NOMO-1 treated with DMSO at 0.1 percent for 48 hours (cell line): ENCODE measurements around the gene LMTK3.
A peak's percentile ranks its signal among the peaks of the same experiment; 100 is the strongest.

Experiments
- DNase-seq: peaks from one replicate; lab custom pipeline; 2025; ENCODE audit not compliant: unreplicated experiment; lab: John Stamatoyannopoulos, UW

LMTK3 gene

DNA sequence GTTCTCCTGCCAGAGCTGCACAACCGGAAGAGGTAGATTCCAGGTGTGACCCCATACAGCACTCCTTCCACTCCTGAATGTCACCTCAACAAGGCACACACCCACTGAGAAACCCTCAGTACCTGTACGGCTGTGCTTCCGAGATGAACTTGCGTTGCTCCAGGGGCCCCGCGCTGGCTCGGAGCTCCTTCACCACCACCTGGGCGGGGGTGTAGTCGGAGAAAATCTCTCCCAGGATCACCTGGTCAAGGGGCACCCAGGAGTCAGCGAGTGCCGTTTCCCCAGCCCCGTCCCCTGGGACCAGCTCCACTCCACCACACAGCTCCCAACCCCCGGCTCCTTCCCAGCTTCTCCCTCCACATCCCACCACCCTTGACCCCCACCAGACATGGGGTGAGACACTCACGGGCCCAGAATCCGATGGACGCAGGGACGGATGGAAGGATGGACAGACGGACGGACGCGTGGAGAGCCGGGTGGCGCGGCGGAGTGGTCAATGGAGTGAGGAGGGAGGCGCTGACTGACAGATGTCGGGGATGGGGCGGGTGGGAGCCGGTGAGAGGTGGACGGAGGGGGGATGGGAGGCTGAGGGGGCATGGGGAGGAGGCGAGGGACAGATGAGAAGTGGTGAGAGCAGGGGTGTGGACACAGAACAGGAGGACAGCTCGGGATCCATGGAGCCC lies 2.8 kb downstream of the LMTK3 start:
- DNase-seq, result no peak

DNA sequence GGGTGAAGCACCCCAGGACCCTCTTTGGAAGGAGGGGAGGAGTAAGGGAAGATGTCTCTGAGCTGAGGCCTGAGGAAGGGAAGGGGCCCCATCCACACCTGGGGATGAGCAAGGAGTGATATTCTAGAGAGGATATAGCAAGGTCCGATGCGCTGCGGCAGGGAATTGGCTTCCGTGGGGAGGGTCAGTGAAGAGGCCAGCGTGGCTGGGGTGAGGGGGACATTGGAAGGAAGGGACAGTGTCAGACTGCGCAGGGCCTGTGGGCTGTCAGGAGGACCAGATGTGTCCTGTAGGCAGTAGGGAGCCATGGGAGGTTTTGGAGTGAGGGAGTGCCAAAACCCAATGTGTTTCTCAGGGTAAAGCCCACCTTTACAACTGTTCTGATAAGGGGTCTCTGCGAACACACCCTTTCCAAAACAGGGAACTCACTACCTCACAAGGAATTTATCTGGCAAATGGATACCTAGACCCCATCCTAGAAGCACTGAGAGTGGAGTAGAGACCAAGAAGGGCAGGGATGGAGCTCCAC lies 3.7 kb downstream of the LMTK3 start:
- DNase-seq, result no peak

DNA sequence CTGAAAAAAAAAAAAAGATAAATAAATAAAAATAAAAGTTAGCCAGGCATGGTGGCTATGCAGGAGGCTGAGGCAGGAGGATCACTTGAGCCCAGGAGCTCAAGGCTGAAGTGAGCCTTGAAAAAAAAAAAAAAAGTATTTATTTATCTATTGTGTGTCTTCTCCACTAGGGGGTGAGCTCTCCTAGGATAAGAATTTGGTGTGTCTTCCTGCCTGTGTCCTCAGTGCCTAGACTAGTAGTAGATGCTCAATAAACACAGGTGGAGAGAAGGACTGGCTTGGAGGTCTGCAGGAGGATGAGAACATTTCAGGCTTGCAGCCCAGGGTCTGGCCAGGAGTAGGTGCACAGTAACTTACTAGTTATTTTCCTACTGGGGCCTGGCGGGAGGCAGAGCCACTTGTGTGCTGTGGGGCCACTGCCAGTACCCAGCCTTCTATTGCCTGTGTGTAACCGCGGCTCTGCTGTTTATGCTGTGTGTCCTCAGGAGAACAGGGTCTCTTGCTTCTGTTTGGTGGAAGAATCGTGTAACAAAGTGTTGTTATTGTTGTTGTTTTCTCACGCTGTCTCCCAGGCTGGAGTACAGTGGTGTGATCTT lies 5.4 kb downstream of the LMTK3 start:
- DNase-seq, result peak; percentile 81

DNA sequence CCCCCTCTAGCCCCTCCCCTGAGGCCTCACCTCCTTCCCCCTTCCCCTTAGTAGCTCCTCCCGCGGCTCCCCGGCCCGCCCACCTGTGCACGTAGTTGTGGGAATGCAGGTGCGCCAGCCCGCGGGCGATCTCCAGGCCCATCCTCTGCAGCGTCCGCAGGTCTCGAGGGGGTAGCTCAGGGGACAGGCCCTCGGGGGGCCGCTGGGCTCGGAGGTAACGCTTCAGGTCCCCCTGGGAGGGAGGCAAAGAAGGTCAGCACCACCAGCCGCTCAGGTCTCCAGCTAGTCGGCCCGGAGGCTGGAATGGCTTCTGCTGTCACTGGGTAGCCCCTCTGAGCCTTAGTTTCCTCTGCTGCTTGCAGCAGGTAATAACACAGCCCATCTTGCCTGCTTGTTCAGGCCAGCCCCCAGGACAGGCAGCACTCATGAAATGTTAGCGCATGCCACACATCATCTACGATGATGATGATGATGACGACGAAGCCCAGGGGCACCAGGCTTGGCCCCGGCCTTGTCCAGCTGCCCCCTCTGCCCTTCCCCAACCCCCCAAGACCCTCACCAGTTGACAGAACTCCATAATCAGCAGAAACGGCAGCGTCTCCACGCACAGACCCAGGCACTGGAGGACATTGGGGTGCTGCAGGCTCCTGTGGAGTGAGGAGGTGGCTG lies 9.2 kb downstream of the LMTK3 start:
- DNase-seq, result no peak

DNA sequence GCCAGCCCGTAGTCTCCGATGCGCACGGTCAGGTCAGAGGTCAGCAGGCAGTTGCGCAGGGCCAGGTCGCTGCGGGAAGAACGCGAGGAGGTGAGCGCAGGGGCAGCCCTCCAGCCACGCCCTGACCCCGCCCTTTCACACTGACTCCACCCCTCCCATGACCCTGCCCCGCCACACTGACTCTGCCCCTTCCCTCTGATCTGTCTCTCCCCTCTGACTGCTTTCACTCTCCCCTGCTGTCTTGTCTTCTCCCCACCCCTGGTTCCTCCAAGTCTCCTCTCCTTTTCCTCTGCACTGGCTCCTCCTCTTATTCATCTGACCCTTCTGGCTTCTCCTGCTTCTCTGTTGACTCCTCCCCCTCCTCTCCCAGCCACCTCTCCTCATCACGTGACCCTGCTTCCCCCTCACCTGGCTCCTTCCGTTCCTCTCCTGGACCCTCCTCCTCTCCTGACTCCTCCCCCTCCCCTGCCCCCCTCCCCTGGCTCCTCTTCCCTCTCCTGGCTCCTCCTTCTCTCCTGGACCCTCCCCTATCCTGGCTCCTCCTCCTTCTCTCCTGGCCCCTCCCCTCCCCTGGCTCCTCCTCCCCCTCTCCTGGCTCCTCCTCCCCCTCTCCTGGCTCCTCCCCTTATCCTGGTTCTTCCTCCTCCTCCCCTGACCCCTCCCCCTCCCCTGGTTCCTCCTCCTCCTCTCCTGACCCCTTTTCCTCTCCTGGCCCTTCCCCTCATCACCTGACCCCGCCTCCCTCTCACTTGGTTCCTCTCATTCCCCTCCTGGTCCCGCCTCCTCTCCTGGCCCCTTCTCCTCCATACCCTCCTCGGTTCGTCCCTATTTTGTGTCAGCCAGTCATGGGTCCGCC lies 9.9 kb downstream of the LMTK3 start:
- peak; percentile 97 for DNase-seq

DNA sequence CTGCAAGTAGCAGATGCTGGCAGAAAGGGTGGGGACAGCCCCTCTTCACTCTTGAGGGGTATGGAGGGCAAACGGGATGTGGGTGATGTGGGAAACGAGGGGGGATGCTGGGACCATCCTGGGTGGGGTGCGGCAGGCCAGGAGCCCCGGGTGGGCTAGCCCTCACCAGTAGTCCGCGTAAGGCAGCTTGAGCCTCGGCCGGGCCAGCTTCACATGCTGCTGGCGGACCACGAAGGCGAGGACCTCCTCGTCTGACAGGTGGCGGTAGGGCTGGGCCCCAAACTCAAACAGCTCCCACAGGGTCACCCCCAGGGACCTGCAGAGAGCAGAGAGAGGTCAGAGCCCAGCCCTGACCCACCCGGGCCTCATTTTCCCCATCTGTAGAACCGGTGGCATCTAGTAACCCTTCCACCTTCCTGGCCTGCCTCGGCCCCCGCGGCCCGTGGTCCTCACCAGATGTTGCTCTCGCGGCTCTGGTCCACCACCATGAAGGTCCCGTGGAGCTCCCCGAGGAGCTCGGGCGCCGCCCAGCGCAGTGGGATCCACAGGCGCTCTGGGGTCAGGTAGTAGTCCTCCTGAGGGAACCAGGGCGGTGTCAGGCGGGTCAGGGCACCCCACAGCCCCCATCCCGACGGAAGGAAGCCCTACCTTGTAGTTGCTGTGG lies 10.7 kb downstream of the LMTK3 start:
- DNase-seq, result no peak

DNA sequence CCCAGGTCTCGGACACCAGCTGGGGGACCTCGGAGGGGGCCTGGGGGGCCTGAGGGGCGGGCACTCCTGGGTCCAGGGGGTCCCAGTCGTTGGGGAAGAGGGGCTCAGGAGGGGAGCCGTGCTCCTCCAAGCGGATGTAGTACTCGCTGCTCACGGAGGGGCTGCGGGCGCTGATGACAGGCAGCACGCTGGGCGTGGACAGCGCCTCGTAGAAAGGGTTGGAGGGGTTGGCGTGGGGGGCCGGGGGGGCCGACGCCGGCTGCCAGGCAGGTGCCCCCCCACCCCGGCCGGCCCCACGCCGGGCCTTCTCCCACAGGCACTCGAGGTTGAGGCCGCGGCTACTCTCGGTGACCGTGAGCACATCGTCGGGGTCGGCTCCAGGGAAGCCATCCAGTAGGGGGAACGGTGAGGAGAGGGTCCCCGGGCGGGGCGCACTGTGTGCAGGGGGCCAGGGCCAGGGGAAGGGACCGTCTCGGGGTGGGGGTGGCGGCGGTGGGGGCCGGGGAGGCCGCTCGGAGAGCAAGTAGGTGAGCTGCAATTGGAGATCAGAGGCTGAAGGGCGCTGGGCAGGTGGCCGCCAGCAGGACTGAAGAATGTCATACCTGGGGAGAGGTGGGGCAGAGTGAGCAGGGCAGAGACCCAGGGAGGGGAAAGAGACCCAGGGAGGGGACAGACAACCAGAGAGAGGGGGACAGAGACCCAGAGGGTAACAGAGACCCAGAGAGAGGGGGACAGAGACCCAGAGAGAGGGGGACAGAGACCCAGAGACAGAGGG lies 12.1 kb downstream of the LMTK3 start:
- no peak for DNase-seq

DNA sequence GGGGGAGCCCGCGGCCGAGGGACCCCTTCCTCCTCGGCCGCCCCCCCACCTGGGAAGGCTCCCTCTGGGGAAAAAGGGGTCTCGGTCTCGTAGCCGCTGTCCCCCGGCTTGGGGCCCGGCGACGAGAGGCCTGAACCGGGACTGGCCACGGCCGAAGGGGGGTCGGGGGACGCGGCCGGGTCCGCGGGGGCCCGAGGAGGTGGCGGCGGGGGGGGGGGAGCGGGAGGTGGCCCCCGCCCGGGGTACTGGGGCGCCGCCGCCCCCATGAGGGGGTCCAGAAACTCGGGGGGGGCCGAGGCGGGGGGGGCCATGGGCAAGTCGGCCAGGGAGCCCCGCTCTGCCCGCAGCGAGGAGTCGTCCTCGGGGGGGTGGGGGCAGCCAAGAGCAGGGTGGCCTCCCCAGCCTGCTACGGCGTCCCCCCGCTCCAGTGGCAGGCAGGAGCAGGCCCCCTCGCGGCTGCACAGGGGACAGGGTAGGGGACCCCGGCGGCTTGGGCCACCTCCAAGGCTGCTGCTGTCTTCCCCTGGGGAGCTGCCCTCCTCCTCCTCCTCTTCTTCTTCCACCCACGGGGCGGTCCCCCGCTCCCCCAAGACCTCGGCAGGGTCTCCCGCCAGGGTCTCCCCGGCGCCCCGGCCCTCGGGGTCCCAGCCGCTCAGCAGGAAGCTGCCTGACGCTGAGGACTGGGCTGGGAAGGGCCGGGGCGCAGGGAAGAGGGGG lies 12.9 kb downstream of the LMTK3 start:
- DNase-seq, result no peak

DNA sequence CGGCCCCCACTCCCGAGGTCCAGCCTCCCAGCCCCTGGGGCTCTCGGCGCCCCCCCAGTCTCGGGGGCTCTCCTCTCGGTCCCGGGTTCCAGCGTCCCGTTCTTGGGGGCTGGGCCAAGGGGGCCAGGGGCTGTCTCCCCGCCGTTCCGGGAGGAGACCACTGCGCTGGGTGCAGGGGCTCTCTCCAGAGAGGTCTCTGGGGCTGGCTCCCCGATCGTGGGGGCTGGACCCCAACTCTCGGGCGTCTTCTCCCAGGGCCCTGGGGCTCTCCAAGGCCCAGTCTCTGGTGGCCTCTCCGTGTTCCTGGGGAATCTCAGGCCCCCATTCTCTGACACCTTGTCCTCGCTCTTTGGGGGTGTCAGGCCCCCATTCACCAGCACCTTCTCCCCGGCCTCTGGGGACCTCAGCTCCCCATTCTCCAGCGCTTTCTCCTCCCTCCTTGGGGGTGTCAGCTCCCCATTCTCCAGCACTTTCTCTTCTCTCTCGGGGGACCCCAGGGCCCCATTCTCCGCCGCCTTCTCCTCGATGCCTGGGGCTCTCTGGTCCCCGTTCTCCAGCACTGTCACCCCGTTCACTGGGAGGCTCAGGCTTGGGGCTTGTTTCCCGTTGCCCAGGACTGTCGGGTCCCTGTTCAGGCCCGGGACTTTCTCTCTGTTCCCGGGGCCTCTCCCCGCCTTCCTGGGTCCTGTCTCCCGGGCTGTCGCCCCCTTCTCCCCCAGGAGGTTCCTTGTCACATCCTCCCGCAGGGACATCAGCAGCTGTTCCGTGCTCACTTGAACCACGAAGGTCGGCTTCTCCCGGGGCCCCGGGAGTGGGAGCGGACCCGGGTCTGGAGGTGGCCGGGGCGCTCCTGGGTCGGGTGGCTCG lies 13.7 kb downstream of the LMTK3 start:
- DNase-seq, result no peak

DNA sequence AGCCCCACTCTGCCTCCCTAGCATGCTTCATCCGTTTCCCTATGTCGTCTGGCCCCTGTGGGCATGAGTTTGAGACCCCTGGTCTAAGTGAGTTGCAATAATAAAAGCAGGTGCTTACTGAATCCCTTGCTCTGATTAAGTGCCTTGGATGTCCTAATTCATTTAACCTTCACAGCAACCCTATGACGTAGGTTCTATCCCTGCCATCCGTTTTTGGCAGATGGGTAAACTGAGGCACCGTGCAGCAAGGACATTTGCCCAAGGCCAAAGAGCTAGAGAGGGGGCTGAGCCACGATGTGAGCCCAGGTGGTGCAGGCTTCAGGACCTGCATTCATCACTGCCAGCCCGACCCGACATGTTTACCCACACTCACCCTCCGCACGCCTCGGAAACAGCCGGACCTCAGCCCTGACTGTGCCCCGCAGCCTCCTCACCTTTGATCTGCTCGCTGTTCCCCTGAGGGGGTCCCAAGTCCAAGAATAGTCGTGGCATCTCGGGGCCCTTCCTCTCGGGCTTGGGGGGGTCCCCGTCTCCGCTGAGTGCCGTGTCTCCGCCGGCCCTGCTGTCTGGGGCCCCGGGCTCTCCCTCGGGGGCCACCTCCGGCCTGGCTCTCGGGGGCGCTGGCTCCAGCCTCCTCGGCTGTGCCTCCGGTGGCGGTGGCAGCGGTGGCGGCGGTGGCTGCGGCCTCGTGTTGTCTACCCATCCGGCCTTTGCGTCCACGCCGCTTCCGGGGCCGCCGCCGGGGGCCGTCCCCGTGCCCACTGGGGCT lies 14.5 kb downstream of the LMTK3 start:
- no peak for DNase-seq

DNA sequence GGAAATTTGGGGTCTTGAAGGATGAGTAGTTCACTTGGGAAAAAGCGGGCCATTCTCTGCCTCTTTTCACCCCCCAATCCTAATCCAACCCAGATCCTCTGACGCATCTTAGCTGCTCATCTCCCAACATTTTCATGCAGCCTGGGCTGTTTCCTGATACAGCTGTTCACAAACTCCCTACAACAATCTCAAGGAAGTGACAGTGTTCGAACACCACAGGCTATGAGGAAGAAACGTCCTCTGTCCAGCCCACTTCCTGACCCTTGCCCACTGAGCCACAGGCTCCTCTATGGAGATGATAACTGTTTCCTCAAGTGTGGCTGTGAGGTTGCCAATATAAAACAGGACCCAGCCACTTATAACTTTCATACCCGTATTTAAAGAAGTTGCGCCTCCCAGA lies 16.2 kb downstream of the LMTK3 start:
- DNase-seq, result peak; percentile 11

DNA sequence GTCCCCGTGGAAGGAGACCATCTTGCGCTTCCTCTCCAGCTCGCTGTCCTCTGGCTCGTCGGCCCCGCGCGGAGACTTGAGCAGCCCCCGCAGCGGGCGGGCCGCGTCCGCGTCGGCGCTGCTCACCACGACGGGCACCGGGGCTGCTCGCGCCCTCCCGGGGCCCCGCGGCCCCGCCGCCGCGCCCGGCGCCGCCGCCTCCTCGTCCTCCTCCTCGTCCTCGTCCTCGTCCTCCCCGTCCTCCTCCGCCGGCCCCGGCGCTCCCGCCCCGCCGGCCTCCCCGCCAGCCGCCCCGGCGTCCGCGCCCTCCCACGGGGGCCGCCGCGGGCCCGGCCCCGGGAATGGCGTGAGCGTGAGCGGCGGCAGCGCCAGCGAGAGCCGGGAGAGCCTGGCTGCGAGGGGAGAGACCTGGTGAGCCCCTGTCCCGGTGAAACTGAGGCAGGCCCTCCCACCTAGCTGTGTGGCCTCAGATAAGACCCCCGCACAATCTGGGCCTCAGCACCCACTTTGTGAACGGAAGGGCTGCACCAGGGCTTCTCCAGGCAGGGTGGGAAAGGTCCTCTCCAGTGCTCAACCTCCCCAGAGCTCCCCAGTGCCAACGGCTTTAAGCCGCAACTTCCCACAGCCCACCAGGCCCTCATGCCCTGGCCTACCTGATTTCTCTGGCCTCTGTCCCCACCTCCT lies 17.8 kb downstream of the LMTK3 start:
- no peak for DNase-seq

DNA sequence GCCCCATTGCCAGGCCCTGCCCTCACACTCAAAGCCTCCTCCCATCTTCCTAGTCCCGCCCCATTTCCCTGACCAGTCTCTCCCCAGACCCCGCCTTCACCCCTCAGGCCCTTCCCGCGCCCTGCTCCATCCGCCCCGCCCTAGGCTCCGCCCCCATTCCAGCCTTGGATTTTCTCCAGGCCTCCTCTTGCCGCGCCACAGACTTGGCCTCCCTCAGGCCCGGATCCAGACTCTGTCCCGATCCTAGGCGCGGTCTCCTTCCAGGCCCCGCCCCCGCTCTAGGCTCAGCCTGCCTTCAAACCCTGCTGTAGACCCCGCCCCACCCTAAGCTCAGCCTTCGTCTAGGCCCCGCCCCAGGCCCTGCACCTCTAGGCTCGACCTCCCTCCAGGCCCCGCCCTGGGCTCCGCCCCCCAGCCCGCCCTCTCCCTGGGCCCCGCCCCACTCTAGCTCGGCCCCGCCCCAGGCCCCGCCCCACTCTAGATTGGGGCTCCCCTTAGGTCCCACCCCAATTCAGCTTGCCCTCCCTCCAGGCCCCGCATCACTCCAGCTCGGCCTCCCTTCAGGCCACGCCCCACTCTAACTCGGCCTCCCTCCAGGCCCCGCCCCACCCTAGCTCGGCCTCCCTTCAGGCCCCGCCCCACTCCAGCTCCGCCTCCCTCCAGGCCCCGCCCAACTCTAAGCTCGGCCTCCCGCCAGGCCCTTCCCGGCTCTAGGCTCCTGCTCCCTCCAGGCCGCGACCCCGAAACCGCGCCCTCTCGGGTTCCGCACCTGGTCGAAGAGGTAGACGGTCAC lies 18.5 kb downstream of the LMTK3 start:
- peak; percentile 98 for DNase-seq

DNA sequence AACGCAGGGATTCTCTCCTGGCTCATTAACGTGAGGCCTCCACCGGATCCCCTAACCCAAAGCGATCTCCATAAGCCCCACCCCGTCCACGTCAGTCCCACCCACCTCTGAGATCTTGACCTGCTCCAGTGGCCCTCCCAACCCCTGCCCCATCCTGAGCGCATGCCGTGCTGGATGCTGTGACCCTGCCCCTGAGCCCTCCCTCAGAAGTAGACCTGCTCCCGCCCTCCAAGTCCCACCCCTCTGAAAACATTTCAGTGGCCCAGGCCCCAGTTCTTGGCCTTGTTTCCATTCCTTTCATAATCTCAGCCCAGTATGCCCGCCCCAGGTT lies 19.9 kb downstream of the LMTK3 start:
- DNase-seq, result no peak

DNA sequence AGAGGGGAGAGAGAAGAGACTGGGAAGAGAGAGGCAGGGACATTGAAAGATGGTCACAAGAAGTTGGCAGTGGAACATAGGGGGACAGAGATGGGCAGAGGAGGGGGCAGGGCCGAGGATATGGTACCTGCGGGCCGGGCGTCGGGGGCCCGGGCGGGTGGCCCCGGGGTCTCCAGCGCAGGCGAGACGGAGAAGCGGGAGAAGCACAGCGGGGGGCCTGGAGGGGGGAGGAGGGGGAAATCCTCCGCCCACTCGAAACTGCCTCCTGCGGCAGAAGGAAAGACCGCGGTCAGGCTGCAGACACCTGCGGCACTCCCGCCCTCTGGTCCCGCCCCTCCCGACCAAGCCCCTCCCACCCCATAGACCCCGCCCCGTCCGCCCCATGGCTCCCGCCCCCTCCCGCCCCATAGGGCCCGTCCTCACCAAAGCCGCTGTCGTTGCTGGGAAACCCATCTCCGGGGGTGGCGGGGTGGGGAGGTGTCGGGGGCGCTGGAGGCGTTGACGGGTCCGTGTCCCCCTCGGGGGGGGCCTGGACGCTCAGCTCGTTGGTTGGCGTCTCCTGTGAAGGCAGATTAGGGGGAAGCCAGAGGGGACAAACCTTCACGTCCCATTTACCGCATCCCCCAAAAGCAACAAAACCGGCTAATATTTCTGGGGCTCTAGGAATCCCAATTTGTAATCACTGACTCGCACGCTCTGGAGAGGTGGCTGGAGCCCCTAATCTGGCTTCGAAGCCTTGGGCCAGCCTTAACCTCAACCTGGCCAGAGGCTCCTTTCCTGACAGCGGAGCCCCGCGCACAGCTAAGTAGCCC lies 20.4 kb downstream of the LMTK3 start:
- DNase-seq, result no peak
